ENCODE results near the gene TPM4. TPM values are rescaled to one million over a fixed set of nuclear protein-coding genes. Genes with fewer than 3 reads are reported as not detected.

The TPM4 gene
- total and polyA plus RNA-seq, 2 donors (not counting 1 experiment from before 2014, with no cell fraction given): 65.4 to 127 TPM

DNA sequence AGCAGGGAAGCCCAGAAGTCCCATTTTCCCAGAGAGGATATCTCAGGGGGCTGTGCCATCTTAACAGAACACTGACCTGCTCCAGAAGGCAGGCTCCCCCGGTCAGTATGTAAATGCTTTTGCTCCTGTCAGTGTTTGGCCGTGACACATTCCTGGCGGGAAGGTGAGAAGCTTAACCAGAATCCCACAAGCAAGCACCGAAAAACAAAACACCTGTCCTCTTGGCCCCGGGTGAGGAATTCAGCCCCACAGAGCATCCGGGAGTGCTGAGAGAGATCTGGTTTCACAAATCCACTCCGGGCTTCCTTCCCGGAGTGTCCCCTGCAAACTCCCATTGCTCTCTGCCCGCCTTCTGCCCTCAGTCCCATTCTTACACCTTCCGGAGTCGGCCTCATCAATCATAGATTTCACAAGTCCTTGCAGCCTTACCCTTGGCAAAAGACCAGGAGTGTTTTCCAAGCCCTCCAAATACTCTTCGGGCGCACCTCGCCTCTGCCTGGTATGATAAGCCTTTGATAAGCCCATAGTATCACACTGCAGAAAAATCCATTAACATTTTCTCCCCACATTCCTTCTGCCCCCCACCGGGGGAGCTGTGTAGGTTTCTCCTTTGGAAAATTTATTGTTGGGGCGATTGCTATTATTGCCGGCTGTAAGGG lies 12.2 kb downstream of the TPM4 start:
- no peak overlapping the region for H3K27ac ChIP-seq (ENCODE audit: low read length in 2 of 2)
- Mint-ChIP-seq H3K27ac (peak overlapping the region; percentile 41), H3K9me3 (ENCODE audit: insufficient read depth) (no peaks in the 10 kb centered on the region), H3K27me3 (no peaks in the 10 kb centered on the region), H3K4me1 (peaks cover 24% of the 10 kb centered on the region), H3K4me3 (no peak overlapping the region)
- H3K79me2 ChIP-seq (ENCODE audit: control insufficient read depth, insufficient read depth, low read length): peaks cover 89% of the 10 kb centered on the region
- ATAC-seq (ENCODE audit: low read depth): no peak
- H3K27me3 ChIP-seq (replicated peaks in 1 of 4; ENCODE audit: control extremely low read depth in 1 of 4, control insufficient read depth in 3 of 4, insufficient read depth in 4 of 4, low read length in 3 of 4): no peaks in the 10 kb centered on the region
- no peak overlapping the region for H3K4me2 ChIP-seq (replicated peaks; ENCODE audit: low read depth, low read length, poor library complexity, severe bottlenecking)
- ChIA-PET CTCF (interaction anchor here (1.2 to 6.9 kb wide), 3 partner anchors 10 to 25 kb away, joined by 3 to 57 read pairs (median 13); partner anchors contain the start of gene TPM4), POLR2A (no interaction called here)
- TF ChIP-seq EZH2 (IDR thresholded peaks at IDR 0.05; ENCODE audit: borderline replicate concordance, insufficient read depth, low read depth, low read length, poor library complexity, severe bottlenecking) (no peak), CTCF (IDR thresholded peaks at IDR 0.05) (no peak)
- H3K9me3 ChIP-seq (ENCODE audit: control extremely low read depth in 1 of 3, control insufficient read depth in 2 of 3, insufficient read depth in 1 of 3, low read length in 2 of 3): no peaks in the 10 kb centered on the region
- peaks cover 57% of the 10 kb centered on the region for H4K20me1 ChIP-seq (ENCODE audit: control insufficient read depth, insufficient read depth, low read length, poor library complexity, severe bottlenecking)
- over 99% methylated on average over 11 of the region's 17 CpGs for WGBS (ENCODE audit: insufficient coverage)
- intact Hi-C loops (cut with micrococcal nuclease): no loop called here
- H3K4me1 ChIP-seq (ENCODE audit: control insufficient read depth in 2 of 2, insufficient read depth in 2 of 2, low read length in 2 of 2): peaks cover 18 to 27% of the 10 kb centered on the region in 2 donors
- peaks cover 10 to 87% of the 10 kb centered on the region in 2 experiments for H3K36me3 ChIP-seq (replicated peaks in 1 of 2; ENCODE audit: control extremely low read depth in 1 of 2, control insufficient read depth in 1 of 2, extremely low read depth in 1 of 2, insufficient read depth in 2 of 2, low read length in 1 of 2)
- H3K4me3 ChIP-seq (ENCODE audit: control extremely low read depth in 1 of 5, extremely low read depth in 1 of 5, insufficient read depth in 1 of 5, low read depth in 2 of 5, low read length in 4 of 5): no peak overlapping the region
- no peak overlapping the region for H3K9ac ChIP-seq (ENCODE audit: low read length)
- H2AFZ ChIP-seq (ENCODE audit: insufficient read depth, low read depth, low read length, poor library complexity, severe bottlenecking): no peak overlapping the region
- no peak for DNase-seq
